Measurements from ENCODE around the gene RBM19.
A peak's percentile ranks its signal among the peaks of the same experiment; 100 is the strongest.
"Not testable (repeated sequence)": the region's sequence is repeated elsewhere in the genome, so short reads cannot be mapped to it uniquely, and the experiment has no call there.

The RBM19 gene

GRCh38 chr12:113965951-113966797 lies at the start of gene RBM19:
Gene RBM19, minus strand, starts transcription at chr12:113966325. Its CDS starts 98 bp downstream, at chr12:113966227.
- peak; percentile 89 for DNase-seq

- DNase-seq = no peak
Observed at GRCh38 chr12:114015851-114016250, 49.7 kb upstream of the RBM19 start.

- no peak for DNase-seq
Observed at GRCh38 chr12:114013575-114014345, 47.6 kb upstream of the RBM19 start.

- no peak for DNase-seq
Observed at GRCh38 chr12:114012744-114013431, 46.8 kb upstream of the RBM19 start.

GRCh38 chr12:114011711-114012110 lies 45.6 kb upstream of the RBM19 start:
- no peak for DNase-seq

GRCh38 chr12:114006482-114007425 lies 40.6 kb upstream of the RBM19 start:
- DNase-seq = no peak

GRCh38 chr12:114004402-114004801 lies 38.3 kb upstream of the RBM19 start:
- no peak for DNase-seq

- DNase-seq = no peak
Observed at GRCh38 chr12:114003286-114003685, 37.2 kb upstream of the RBM19 start.

- DNase-seq = no peak
Observed at GRCh38 chr12:114001511-114002340, 35.6 kb upstream of the RBM19 start.

- no peak for DNase-seq
Observed at GRCh38 chr12:114000861-114001260, 34.7 kb upstream of the RBM19 start.

- DNase-seq = not testable (repeated sequence)
Observed at GRCh38 chr12:114000261-114000660, 34.1 kb upstream of the RBM19 start.

GRCh38 chr12:113997365-113997764 lies 31.2 kb upstream of the RBM19 start:
- DNase-seq = no peak

GRCh38 chr12:113996026-113996425 lies 29.9 kb upstream of the RBM19 start:
- DNase-seq = no peak

- no peak for DNase-seq
Observed at GRCh38 chr12:113994051-113994450, 27.9 kb upstream of the RBM19 start.

- not testable (repeated sequence) for DNase-seq
Observed at GRCh38 chr12:113992751-113993150, 26.6 kb upstream of the RBM19 start.

- DNase-seq = no peak
Observed at GRCh38 chr12:113991224-113992044, 25.3 kb upstream of the RBM19 start.

- no peak for DNase-seq
Observed at GRCh38 chr12:113990250-113991223, 24.4 kb upstream of the RBM19 start.

- DNase-seq = no peak
Observed at GRCh38 chr12:113988976-113989375, 22.9 kb upstream of the RBM19 start.

- DNase-seq = no peak
Observed at GRCh38 chr12:113988064-113988451, 21.9 kb upstream of the RBM19 start.

Data from kidney glomerular epithelial cell (primary cell).